A172 (cell line): ENCODE results near the gene TMEM181. TPM values are rescaled to one million over a fixed set of nuclear protein-coding genes. Genes with fewer than 3 reads are reported as not detected.

ENCODE experiments used
- total RNA-seq: library from RNA; depleted of rRNA; stranded (reverse); fragments of >200 nt; shearing (Covaris generic); gene quantifications from 2 replicates; pipeline ENCODE4 v1.2.3, GENCODE V29; 2014; rRNA removed

The TMEM181 gene
- total RNA-seq, 1 experiment from 2014 or later, result 25.5 TPM

Other genes starting within 250 kb of the TMEM181 start
- 47.7 and 68.4 TPM in 2 replicates for gene TULP4, start 247.6 kb upstream of the TMEM181 start, total RNA-seq
- 128 and 154 TPM in 2 replicates for gene DYNLT1, start 84.7 kb downstream of the TMEM181 start, total RNA-seq
- 1.7 and 2.0 TPM in 2 replicates for gene SYTL3, start 90.0 kb downstream of the TMEM181 start, total RNA-seq